SIG-M5 (cell line): ENCODE data around the gene PDE1C.

Experiments used
- DNase-seq: peaks from one replicate; lab custom pipeline; 2025; lab: John Stamatoyannopoulos, UW

The PDE1C gene

GRCh38 chr7:31938650-31939049 lies 131.6 kb downstream of the PDE1C start:
- DNase-seq: no peak

- DNase-seq: no peak
Observed at GRCh38 chr7:31937982-31938381, 132.2 kb downstream of the PDE1C start.

- DNase-seq: no peak
Observed at GRCh38 chr7:31935124-31936054, 134.8 kb downstream of the PDE1C start.

- DNase-seq: no peak
Observed at GRCh38 chr7:31934551-31934950, 135.7 kb downstream of the PDE1C start.

DNA sequence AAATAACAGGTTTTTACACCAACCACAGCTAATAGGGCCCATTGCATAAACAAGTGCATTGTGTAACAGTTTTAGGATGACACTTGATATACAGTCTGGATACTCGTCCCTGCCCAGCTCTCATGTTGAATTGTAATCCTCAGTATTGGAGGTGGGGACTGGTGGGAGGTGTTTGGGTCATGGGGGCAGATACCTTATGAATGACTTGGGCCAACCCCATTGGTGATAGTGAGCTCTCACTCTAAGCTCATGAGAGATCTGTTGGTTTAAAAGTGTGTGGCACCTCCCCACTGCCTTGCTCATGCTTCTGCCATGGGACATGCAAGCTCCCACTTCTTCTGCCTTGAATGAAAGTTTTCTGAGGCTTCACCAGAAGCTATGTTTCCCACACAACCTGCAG lies 136.7 kb downstream of the PDE1C start:
- no peak for DNase-seq

DNA sequence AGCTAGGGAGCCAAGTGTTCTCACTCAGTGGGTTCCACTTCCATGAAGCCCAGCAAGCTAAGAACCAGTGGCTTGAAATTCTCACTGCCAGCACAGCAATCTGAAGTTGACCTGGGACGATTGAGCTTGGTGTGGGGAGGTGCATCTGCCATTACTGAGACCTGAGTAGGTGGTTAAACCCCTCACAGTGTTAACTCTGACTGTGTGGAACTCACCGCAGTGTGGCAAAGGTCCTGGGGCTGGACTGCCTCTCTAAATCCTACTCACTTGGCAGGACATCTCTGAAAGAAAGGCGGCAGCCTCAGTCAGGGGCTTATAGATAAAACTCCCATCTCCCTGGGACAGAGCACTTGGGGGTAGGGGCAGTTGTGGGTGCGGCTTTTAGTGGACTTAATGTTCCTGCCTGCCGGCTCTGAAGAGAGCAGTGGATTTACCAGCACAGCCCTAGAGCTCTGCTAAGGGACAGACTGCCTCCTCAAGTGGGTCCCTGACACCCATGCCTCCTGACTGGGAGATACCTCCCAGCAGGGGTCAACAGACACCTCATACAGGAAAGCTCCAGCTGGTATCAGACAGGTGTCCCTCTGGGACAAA lies 143.1 kb downstream of the PDE1C start:
- DNase-seq: no peak

- DNase-seq: no peak
Observed at GRCh38 chr7:31925753-31926454, 144.3 kb downstream of the PDE1C start.

- no peak for DNase-seq
Observed at GRCh38 chr7:31924251-31924650, 146.0 kb downstream of the PDE1C start.

- no peak for DNase-seq
Observed at GRCh38 chr7:31922848-31923247, 147.4 kb downstream of the PDE1C start.

GRCh38 chr7:31921047-31921446 lies 149.2 kb downstream of the PDE1C start:
- no peak for DNase-seq

GRCh38 chr7:31919678-31920369 lies 150.4 kb downstream of the PDE1C start:
- DNase-seq: no peak

DNA sequence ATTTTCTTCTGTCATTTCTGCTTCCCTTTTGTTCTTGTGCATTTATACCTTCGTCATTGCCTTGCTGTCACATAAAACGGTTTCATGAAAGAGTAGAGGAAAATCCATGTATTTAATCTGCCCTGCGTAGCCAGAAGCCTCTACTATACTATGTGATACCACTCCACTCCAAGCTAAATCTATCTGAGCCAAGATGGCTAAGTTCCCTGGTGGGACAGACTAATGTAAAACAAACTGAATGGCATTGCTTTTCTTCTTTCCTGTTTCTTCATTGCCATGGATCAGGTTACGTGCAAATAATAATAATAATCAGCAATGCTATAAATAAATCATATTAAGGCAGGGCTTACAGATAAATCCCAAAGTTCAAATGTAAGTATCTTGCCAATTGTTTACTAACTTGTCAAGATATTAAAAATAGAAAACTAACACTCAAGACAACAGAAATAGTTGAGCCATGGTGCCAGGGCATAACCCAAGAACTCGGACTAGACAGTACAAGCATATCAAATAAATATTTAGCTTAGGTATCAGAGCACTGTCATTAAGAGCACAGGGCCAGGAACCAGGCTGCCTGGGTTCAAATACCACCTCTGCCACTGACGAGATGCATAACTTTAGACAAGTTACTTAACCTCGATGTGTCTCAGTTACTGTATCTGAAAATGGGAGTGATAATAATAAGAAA lies 151.4 kb downstream of the PDE1C start:
- no peak for DNase-seq

DNA sequence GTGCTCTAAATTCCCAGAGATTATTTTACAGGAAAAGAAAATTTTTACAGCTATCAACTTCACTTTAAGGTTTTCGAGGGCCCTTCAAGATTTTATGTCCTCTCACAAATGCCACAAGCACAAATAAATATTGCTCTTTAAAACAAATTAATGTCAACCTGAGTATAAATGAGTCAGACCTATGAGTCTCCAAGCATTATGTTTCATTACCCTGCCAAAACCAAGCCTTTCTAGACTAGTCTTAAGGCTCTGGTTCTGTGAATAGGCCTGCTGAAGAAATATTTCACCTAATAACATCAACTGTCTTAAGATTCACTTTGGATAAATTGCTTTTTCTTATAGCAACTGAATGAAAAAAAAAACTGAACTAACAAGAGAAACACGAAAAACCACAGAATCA lies 153.0 kb downstream of the PDE1C start:
- no peak for DNase-seq

GRCh38 chr7:31910191-31910590 lies 160.0 kb downstream of the PDE1C start:
- no peak for DNase-seq

- DNase-seq: no peak
Observed at GRCh38 chr7:31906479-31907171, 163.6 kb downstream of the PDE1C start.

GRCh38 chr7:31903962-31904361 lies 166.2 kb downstream of the PDE1C start:
- no peak for DNase-seq

DNA sequence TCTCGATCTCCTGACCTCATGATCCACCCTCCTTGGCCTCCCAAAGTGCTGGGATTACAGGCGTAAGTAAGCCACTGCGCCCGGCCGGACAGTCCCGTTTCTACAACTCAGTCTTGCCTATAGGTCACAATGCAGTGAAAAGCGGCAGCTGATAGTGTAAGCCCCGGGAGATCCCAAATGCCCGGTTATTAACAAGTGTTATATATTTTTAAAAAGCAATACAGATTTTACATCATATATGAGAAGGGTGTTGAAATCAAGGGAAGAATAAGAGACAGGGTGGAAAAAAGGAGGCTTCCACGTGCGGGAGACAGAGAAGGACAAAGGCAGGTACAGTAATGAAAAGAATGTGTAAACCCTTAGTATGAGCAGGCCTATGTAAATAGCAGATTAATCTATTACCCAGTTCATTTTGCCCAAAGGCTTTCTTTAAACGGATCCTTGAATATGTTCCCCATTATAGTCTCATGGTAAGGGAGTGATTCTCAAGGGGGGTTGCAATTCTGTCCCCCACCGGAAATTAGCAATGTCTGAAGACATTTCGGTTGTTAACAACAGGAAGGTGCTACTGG lies 170.8 kb downstream of the PDE1C start:
- no peak for DNase-seq

- DNase-seq: no peak
Observed at GRCh38 chr7:31896925-31897324, 173.3 kb downstream of the PDE1C start.

GRCh38 chr7:31894308-31894707 lies 175.9 kb downstream of the PDE1C start:
- no peak for DNase-seq

- DNase-seq: no peak
Observed at GRCh38 chr7:31893365-31893764, 176.8 kb downstream of the PDE1C start.
